ENCODE data around the gene JAKMIP1.

The JAKMIP1 gene

DNA sequence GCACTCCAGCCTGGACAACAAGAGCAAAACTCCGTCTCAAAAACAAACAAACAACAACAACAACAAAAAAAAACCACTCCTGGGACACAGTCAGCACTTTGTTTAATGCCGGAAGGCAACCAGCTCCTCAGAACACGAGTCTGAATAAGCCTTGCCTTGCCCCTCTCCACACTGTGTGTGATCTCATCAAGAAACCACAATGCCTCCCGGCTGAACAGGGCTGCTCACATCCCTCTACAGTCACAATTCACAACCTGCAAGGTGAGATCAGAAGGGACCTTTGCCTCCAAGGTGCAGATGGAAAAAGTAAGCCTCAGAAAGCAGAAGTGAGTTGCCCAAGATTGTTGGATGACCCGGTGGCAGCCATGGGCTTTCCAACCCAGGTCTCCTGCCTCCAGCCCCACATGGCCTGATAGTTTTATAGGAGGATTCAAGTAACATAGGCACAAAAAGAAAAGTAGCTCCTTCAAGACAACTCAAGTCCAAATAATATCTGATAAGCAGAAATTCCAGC is 80.8 kb downstream of the JAKMIP1 start:
- DNase-seq (ENCODE audit: low read depth): no peak

DNA sequence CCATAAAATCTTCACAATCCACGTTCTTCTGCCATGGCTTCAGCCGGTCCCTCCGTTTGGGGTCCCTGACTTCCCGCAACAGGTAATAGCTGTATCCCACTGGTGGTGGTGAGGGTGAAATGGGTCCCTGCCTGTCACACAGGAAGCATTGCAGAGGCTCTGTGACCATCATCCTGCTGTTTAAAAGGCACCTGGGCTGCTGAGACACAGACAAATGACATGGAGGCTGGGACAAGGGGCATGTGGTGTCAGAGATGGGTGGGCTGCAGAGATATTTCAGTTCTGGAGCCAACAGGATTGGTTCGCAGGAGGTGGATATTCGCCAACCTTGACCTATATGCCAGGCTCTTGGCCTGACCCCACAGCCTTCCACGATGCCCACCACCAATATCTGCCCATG is 82.1 kb downstream of the JAKMIP1 start:
- DNase-seq (ENCODE audit: low read depth): no peak

DNA sequence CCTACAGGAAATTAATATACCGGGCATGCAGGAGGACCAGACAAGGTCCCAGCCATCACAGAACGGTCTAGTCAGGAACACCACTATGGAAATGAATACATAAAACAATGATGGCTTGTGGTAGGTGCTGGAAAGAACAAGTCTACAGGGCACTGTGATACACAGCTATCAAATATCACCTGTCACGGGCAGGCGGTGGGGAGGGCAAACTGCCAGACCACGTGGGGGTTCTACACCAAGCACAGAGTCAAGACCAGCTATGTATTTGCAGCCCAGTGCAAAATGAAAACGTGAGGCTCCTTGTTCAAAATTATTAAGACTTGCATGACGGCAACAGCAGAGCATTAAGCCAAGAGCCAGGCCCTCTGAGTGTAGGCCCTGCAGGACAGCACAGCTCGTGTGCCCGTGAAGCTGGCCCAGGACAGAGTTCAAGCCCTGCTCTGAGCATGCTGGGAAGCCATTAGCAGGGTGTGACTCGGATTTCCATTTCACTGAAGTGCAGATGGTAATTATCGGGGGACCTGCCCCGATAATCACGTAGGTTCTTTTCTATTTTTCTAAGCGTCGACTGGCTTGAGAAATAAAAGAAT is 83.6 kb downstream of the JAKMIP1 start:
- DNase-seq (ENCODE audit: low read depth): no peak

DNA sequence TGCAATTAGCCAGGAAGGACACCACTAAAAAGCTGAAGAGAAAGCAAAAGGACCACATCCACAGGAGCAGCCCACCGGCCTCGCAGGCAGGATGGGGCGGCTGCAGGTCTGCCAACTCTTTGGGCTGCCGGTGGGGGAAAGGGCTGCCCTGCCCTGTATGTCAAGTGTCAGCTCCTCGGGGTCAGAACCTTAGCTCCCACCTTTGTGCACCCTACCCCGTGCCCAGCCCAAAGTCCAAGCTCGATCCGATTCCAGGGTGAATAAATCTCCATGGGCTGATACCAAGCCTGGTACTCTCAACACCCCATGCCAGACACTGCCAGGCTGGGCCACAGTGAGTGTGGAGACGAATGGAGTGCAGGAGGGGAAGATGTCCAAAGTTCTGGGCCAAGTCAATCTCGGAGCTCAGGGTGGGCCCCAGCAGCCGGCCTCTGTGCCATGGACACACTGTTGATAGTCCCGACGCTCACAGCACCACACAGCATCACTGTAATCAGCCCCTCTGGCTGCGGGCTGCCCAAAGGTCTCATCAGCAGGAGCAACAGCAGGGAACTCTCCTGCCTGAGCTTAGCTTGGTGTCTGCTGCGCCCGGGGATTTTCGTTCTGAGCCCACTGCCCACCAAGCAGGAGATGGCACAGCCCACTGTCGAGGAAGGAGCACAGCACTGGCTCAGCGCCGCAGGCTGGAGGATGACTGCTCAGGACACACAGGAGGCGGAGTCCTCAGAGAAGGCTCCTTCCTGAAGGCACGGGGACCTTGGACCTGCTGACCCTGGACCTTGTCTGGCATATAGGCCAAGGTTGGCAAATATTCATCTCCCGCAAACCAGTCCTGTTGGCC is 84.4 kb downstream of the JAKMIP1 start:
- no peak for DNase-seq (ENCODE audit: low read depth)

DNA sequence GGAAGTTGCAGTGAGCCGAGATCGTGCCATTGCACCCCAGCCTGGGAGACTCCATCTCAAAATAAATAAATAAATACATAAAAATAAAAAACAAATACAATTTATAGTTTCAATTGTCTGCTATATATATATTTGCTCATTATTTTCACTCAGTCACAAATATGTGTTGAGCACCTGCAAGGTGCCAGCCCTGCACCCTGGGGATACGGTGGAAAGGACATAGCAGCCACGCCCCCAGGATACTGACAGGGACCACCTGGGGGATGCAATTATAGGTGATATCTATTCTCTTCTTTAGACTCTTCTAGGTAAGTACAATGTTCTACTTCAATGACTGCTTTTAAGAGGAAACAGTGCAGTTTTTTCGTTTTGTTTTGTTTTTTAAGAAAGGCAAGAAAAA is 85.0 kb downstream of the JAKMIP1 start:
- no peak for DNase-seq (ENCODE audit: low read depth)

DNA sequence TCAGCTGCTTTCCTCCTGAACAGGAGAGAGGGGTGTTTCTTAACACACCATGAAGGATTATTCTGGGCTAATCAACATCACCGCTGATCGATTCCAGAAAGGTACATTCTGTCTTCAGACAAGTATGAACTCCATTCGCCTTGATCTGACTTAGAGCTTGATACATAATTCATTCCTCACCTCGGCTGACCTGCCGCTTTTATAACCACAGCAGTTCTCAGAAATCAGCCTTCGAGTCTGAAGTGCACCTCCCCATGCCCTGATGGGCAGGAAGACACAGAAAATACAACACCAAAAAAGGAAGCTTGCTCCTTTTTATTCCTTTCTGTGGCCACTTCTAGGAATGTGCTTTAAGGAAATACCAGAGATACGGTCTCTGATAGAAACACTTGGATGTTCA is 85.7 kb downstream of the JAKMIP1 start:
- no peak for DNase-seq (ENCODE audit: low read depth)

DNA sequence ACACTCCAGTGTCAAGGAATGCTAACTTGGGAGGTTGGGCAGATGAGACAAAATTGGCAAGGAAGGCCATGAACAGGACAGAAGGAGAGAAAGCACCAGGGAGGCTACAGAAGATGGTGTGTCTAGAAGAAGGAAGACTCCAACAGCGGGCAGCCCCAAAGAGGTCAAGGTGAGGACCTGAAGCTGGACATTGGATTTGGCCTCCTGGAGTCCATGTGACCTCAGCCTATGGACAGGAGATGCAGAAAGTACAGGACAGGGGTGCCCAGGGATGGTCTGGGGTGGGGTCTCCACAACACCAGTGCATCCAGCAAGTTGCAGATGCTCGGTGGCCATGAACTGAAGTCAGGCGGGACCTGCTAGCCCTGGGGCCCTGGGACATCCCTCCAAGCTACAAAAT is 86.2 kb downstream of the JAKMIP1 start:
- DNase-seq (ENCODE audit: low read depth): no peak

DNA sequence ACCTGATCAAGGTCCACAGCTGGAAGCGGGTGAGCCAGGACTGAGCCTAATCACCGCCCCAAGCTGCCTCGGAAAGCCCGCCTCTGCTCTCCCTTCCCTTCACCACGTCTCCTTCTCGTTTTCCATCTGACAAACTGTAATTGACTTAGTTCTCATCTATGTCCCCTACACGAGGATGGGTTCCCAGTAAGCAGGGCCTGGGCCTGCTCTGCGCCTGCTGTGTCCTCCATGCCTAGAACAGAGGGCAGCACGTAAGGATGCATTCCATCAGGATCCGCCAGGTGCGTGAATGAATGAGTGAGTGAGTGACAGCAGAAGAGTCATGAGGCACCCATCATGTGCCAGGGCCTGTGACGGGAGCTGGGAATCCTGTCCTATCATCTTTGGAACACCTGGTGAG is 86.7 kb downstream of the JAKMIP1 start:
- no peak for DNase-seq (ENCODE audit: low read depth)

DNA sequence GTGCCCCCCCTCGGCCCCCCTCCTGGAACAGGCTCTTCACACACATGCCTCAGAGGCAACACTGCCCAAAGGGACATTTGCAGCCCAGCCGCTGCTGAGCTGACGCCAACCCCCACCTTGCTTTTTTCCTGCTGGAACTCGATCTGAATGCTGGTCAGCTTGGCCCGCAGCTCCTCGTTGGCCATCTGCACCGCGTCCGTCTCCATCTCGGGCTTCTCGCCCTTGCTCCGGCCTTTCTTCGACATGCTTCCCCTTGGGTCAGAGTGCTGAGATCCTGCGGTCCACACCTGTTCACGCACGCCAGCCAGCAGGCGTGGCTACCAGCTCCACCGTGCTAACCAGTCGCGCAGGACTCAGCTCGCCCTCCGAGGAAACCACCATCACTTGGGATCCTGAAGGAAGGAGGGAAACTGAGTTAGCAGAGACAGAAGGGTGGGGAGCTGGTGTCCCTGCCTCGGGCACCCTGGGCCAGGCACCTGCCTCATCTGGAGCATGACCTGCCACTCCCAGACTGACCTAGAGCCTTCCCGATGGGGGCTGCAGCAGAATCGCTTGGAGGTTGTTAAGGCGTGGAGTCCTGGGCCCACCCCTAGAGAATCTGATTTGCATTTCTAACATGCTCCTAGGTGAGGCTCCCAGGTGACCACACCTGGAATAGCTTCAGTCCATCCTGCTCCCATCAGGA is 87.6 kb downstream of the JAKMIP1 start:
- no peak for DNase-seq (ENCODE audit: low read depth)

DNA sequence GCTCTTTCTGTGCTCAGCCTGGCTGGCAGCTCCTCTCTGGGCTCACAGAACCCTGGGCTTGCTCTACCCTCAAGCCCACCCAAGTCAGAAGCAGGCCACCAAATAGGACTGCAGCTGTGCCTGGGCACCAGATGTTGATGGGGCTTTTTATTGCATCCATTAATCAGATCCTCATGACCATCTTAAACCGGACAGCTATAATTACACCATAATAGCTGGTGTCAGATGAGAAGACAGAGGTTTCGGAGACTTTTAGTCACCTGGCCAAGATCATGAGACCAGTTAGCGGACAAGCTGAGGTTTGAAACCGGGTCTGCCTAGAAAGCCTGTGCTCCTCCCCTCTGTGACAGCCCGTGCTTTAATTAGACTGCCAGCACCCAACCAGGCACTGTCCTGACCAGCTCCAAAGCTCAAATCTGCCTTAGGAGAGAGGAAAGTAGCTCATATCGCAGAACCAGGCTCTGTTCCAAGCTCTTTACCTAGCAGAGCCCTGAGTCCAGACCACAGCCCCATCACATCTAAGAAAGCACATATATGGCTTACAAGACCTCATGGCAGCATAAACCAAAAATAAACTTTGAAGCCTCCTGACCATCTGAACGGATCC is 88.9 kb downstream of the JAKMIP1 start:
- DNase-seq (ENCODE audit: low read depth): no peak

DNA sequence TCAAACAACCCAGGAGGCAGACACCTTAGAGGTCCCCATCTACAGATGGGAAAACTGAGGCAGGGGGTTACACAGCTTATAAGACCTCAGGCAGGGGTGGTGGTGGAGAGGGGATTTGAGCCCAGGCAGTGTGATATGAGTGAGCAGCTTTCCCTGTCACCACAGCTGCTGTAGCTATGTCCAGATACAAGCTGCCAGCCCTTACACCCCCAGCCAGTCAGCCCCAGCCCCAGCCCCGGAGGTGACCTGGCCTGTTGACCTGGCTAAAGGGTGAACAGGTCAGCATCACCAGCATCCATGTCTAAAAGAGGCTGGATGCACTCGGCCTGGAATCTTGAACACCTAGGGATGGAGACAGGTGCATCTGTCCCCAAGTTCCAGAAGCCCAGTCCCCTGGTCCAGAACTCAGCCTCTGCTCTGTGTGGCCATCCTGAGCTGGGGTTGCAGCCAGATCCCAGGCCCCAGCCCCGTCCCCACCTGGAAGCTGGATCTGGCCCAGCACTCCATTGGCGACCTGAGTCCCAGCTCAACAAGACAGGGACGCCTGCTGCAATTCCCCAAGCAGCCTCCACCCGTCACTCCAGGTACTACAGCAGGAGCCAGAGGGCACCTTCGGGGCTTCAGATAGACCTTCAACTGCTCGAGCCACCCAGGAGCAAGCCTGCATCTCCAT is 89.5 kb downstream of the JAKMIP1 start:
- DNase-seq (ENCODE audit: low read depth): no peak

DNA sequence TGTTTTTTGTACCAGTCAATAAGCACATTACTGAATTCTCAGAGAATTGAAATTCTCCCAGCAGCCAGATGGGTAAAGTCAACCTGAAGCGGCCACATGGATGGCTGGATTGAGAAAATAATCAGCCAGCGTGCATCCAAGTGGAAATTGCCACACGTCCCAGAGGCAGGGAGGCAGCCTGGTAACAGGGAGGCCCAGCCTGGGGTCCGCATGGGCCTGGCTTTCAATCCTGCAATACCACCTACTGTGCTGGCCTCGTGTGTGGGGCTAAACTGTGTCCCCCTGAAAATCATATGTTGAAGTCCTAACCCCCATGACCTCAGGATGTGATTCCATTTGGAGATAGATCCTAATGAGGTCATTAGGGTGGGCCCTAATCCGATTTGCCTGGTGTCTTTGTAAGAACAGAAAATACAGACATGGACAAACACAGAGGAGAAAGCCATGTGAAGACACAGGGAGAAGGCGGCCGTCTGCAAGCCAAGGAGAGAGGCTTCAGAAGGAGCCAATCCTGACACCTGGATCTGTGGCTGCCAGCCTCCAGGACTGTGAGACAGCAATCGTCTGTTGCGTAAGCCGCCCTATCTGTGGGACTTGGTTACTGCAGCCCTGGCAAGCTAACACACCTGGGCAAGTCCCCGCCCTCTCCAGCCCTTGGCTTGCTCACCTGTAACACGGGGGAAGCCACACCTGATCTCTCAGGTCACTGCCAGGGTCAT is 90.3 kb downstream of the JAKMIP1 start:
- no peak for DNase-seq (ENCODE audit: low read depth)

DNA sequence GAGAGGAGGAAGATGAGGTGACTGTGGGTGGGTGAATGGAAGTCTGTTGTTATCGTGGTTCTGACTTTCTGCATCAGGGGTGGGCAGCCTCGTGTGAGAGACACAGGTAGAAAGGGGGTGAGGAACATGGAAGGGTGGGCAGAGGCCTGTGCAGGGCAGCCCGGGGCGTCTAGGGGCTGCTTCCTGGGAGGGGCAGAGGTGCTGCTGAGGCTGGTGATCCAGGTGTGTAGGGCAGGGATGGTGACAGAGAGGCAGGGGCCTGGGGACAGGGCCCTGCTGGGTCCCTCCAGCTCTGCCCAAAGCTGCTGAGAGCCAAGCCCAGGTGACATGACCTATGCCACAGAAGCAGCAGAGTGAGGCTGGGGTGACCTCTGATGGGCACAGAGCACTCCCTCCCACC is 92.5 kb downstream of the JAKMIP1 start:
- DNase-seq (ENCODE audit: low read depth): no peak

DNA sequence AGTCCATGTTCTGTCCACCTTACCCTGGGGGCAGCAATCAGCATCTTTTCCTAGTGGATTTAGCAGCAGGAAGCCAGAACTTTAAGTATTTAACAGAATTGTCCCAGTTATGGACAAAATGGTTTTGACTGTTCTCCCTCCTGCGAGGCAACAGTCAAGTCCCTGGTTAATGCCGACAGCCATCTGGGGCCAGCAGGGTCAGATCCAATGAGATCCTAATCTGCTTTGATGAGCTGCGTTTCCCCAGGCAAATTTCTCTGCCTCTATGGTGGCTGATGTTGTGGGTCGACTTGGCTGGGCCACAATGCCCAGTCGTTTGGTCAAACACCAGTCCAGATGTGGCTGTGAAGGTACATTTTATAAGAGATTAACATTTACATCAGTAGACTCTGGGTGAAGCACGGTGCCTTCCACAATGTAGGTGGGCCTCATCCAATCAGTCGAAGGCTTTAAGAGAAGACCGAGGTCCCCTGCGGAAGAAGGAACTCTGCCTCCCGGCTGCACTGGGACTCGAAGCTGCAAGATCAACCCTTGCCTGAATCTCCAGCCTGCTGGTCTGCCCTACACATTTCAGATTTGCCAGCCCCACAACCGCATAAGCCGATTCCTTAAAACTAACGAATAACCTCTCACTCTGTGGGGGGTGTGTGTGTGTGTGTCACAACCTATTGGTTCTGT is 93.1 kb downstream of the JAKMIP1 start:
- no peak for DNase-seq (ENCODE audit: low read depth)

DNA sequence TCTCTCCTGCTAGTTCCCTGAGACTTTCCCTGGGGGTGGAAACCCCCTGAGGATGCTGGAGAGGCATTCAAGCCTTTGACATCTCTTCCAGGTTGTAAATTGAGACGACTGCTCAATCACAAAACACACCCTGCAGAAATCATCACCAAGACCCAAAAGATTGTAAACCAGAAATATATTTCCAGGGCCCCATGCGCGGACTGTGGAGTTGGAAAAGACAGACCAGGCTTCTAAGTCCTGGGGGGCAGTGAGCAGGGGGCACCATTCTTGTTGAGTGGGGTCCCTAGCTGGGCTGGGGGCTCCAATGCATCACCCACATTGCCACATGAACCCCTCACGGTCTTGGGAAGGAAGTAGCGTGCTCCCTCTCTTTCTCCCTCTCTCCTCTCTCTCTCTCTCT is 94.2 kb downstream of the JAKMIP1 start:
- no peak for DNase-seq (ENCODE audit: low read depth)

DNA sequence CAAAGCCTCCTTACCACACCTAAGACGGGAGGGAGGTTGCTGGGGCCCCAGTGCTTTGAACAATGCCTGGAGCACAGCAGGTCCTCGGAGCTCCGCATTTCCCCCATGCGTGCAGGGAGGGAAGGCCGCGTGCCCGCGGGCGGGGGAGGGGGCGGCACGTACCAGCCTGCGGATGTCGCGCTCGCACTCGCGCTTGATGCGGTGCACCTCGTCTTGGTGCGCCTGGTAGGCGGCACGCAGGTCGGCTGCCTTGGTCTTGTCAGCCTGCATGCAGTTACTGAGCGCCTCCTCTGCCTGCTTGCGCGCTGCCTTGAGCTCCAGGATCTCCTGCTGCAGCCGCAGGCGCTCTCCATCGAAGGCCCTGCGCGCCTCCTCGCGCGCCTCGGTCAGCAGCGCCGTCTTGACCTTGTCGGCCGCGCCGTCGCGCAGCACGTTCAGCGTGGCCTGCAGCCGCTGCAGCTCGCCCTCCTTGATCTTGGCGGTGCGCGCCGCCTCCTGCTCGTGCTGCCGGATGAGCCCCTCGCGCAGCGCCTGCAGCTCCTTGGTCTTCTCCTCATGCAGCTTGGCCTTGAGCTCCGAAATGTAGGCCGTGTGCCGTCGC is 94.9 kb downstream of the JAKMIP1 start:
- no peak for DNase-seq (ENCODE audit: low read depth)

DNA sequence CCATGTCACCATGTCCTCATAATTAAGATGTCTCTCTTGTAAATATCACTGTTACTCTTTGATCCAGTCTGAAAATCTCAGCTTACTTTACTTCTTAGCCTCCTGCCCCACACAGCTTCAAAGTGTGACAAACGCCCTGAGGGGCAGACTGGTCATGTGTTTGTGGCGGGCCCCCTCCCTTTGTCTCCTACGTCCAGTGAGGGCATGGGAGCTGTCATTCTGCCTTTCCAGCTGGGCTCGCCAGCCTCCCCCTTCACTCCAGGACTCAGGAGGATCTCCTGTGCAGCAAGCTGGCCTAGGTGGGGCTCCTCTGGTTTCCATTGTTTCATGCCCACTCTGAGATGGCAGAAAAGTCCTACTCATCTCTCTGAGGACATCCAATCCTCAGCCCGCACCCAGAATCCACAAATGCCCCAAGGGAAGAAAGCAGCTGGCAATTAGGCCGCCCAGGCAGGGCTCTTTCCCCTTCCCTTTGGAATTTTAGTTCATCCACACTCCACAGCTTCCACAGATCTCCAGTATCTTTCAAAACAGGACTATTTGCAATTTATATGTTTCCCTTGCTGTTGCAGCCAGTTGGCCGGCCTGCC is 95.7 kb downstream of the JAKMIP1 start:
- DNase-seq (ENCODE audit: low read depth): no peak

DNA sequence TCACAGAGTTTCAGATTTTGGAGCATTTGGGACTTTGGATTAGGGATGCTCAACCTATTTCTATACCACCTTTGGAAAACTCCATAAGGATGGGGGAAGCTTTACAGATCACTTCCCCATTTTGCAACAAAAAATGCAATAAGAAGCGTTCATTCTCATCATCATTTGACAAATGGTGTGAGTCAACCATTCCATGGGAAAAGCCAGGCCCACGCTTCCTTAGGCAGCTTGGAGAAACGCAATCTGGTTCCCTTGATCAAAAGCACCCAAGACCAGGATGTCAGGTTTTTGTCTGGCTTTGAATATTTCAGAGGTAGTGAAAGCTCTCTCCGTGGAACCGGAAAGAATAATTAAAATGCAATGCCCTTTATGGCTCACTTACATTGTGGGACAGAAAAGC is 102.8 kb downstream of the JAKMIP1 start:
- DNase-seq (ENCODE audit: low read depth): no peak

DNA sequence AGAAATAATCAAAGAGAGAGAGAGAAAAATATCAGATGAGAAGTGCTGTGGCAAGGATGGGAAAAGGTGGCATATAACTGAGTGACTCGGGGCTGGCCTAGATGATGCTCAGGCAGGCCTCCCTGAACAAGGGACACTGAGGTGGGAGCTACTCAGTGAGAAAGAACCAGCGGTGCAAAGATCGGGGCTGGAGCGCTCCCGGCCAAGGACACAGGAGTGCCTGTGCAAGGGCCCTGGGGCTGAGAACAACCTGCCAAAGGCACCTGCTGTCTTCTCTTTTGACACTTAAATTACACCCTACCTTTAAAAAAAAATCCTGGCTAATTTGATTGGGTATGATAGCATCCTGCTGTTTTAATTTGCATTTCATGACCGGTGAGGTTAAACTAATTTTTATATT is 104.5 kb downstream of the JAKMIP1 start:
- DNase-seq (ENCODE audit: low read depth): no peak

Measured in stimulated activated CD8-positive, alpha-beta memory T cell treated with anti-CD3 and anti-CD28 coated beads, Interleukin-7, amount 100 ng/mL, for 24 hours (primary cell).